Thyroid gland (tissue), 4 donors: Measurements from ENCODE around the gene NPTN. TPM values are rescaled to one million over a fixed set of nuclear protein-coding genes. Genes with fewer than 3 reads are reported as not detected.

ENCODE experiments used
- DNase-seq, 2 donors: peaks; one replicate each; pipeline ENCODE4 v3.0.0-alpha.2; 2019
- H3K27ac ChIP-seq, 3 donors: fragments of 200-600 bp; sonication (generic); 1 replicate in 2 of 3; 2 replicates in 1 of 3; pipeline ENCODE4 v1.5.1; 2016 to 2019; ENCODE audit warnings: mild to moderate bottlenecking in 1 of 3, moderate library complexity in 1 of 3
- H3K27me3 ChIP-seq: fragments of 200-600 bp; sonication (generic); one replicate; pipeline ENCODE4 v1.5.1; 2019
- H3K36me3 ChIP-seq, 2 donors: fragments of 200-600 bp; sonication (generic); one replicate each; pipeline ENCODE4 v1.5.1; 2016 to 2019
- H3K4me1 ChIP-seq, 2 donors: fragments of 200-600 bp; sonication (generic); one replicate each; pipeline ENCODE4 v1.5.1; 2017 to 2019
- H3K4me3 ChIP-seq, 3 donors: fragments of 200-600 bp; sonication (generic); replicated peaks in 1 of 3; 1 replicate in 2 of 3; 2 replicates in 1 of 3; pipeline ENCODE4 v1.5.1; 2016; ENCODE audit warnings: mild to moderate bottlenecking in 1 of 3
- H3K9me3 ChIP-seq: fragments of 200-600 bp; sonication (generic); one replicate; pipeline ENCODE4 v1.5.1; 2017
- POLR2A ChIP-seq, 2 donors: fragments of 450-650 bp; IDR thresholded peaks; one replicate each; pipeline ENCODE4 v1.6.1; 2017; ENCODE audit warnings: antibody characterized with exemption in 2 of 2, mild to moderate bottlenecking in 2 of 2, moderate library complexity in 1 of 2
- WGBS, 2 donors: methylation state at CpG; one replicate each; pipeline ENCODE4 v1.1.5; 2017; 5-methylcytosine and 5-hydroxymethylcytosine counted together
- intact Hi-C: fragments of 100-400 bp; cut with DNase I; formaldehyde crosslinking; loops from one replicate; pipeline ENCODE4 v1.15.1; 2023
- total RNA-seq, 4 donors: library from RNA; depleted of rRNA; stranded (reverse); fragments of >200 nt; gene quantifications; one replicate each; pipeline ENCODE4 v1.2.3, GENCODE V29; 2016
- TF ChIP-seq, protein P1 (sequence below), 6 experiments: fragments of 200-600 bp in 3 of 6; fragments of 450-650 bp in 3 of 6; sonication (generic) in 3 of 6; IDR thresholded peaks; one replicate each; pipeline ENCODE4 v1.5.1; 2016 to 2019; ENCODE audit warnings: antibody characterized with exemption in 6 of 6, mild to moderate bottlenecking in 2 of 6, inconsistent platforms in 1 of 6, moderate library complexity in 1 of 6

NPTN gene
- total RNA-seq, 4 donors from 2014 or later: 86.7 to 134 (median 124) TPM

DNA sequence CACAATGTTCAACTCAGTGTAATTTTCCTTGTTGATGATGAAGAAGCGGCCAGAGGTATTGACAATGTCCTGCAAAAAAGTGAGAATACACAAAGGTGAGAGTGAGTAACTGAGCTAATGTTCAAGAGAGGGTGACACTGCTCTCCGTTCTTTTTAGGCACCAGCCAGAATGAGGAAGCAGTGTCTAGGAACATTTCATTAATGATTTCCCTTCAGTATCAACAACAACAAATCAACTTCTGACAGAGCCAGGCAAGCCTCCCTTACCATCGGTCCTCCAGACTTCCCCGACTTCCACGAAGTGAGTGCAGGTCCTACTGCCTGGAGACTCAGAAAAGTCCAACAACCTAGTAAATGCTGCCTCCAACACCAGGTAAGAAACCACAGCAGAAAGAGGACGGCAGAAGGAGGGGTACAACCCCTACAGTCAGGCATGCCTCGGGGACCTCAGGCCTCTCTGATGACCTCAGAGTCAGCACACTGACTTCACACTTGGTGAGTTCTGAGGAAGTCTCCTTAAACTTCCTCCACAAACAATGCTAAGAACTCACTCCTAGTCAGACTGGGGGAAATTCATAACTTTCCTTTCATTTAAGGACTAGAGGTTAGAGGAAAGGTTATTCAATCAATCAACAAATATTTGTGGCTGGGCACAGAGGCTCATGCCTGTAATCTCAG is 62.7 kb downstream of the NPTN start:
- no peak overlapping the region for H3K4me3 ChIP-seq
- no peak for DNase-seq
- intact Hi-C loops: no loop called here
- 77 to 87% methylated on average over 7 of the region's 7 CpGs for WGBS, 2 donors
- TF ChIP-seq, protein P1, sequence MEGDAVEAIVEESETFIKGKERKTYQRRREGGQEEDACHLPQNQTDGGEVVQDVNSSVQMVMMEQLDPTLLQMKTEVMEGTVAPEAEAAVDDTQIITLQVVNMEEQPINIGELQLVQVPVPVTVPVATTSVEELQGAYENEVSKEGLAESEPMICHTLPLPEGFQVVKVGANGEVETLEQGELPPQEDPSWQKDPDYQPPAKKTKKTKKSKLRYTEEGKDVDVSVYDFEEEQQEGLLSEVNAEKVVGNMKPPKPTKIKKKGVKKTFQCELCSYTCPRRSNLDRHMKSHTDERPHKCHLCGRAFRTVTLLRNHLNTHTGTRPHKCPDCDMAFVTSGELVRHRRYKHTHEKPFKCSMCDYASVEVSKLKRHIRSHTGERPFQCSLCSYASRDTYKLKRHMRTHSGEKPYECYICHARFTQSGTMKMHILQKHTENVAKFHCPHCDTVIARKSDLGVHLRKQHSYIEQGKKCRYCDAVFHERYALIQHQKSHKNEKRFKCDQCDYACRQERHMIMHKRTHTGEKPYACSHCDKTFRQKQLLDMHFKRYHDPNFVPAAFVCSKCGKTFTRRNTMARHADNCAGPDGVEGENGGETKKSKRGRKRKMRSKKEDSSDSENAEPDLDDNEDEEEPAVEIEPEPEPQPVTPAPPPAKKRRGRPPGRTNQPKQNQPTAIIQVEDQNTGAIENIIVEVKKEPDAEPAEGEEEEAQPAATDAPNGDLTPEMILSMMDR (IDR thresholded peaks at IDR 0.05): no peak
- TF ChIP-seq POLR2A (IDR thresholded peaks at IDR 0.05): no peak
- H3K36me3 ChIP-seq: peaks cover 16 to 23% of the 10 kb centered on the region in 2 donors
- peaks cover 25 to 35% of the 10 kb centered on the region in 2 donors for H3K4me1 ChIP-seq
- peak overlapping the region in 1 of 3 donors; percentile 44 for H3K27ac ChIP-seq
- no peaks in the 10 kb centered on the region for H3K27me3 ChIP-seq
- H3K9me3 ChIP-seq: no peaks in the 10 kb centered on the region

DNA sequence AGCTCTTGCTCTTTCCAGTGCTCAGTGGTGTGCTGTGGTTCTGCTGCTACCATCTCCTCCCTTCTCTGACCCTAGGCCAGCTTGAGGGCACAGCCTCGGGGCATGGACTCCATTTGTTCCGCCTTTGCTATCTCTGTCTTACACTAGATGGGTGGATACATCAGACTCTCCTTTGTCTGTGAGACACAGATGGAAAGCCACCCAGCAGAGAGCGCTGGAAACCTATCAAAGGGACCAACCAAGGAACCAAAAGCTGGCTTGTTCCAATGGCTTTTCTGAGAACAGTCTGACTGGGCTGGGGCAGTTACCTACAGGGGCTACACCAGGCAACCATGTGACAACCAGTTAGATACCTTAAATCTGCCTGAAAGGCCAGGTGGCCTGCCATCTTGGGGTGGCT is 63.8 kb downstream of the NPTN start:
- no peak for TF ChIP-seq POLR2A (IDR thresholded peaks at IDR 0.05)
- TF ChIP-seq, protein P1 (IDR thresholded peaks at IDR 0.05): no peak
- no peak for DNase-seq
- peaks cover 19 to 35% of the 10 kb centered on the region in 2 donors for H3K4me1 ChIP-seq
- 88 to 100% methylated on average over 3 of the region's 3 CpGs for WGBS, 2 donors
- no peak overlapping the region for H3K27ac ChIP-seq
- peaks cover 16 to 23% of the 10 kb centered on the region in 2 donors for H3K36me3 ChIP-seq
- H3K9me3 ChIP-seq: no peaks in the 10 kb centered on the region
- H3K27me3 ChIP-seq: no peaks in the 10 kb centered on the region
- no peak overlapping the region for H3K4me3 ChIP-seq
- intact Hi-C loops: no loop called here

DNA sequence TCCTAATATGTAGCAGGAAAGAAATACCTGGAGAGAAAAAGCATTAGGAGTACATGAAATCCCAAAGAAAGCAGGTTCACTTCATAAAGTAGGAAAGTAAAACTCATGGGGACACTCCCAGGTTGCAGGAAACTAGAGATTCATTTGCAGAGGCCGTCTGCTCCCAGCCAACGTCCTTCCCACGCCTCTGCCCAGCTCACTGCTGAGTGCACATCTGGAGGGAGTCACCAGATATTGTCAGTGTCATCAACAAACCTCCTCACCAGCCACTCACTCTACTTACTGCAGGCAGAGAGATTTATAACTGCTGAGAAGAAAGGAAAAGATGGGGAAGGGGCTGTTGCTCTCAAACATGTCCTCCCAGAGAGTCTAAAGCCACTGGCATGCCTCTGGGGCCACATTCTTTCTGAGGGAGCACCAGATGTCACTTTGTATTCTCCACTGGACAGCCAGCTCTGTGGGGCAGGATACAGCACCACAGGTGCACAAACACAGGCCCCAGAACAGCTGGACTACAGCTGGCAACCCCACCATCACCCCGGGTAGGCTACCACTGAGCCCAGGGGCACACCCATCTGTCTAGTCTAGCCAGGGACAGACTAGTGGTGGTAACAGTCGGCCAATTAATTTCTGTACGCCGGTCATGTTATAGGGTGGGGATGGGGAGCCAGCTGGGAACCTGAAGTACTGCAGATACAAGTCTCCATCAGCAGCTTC is 64.5 kb downstream of the NPTN start:
- Histone ChIP-seq H3K27me3 (no peaks in the 10 kb centered on the region), H3K9me3 (no peaks in the 10 kb centered on the region), H3K36me3 (peaks cover 16 to 23% of the 10 kb centered on the region in 2 donors), H3K4me1 (peaks cover 19 to 41% of the 10 kb centered on the region in 2 donors), H3K27ac (no peak overlapping the region), H3K4me3 (no peak overlapping the region)
- intact Hi-C loops: no loop called here
- DNase-seq: no peak
- WGBS, 2 donors: 82 to 92% methylated on average over 5 to 7 of the region's 7 CpGs
- TF ChIP-seq, protein P1 (IDR thresholded peaks at IDR 0.05): no peak
- TF ChIP-seq POLR2A (IDR thresholded peaks at IDR 0.05): no peak

DNA sequence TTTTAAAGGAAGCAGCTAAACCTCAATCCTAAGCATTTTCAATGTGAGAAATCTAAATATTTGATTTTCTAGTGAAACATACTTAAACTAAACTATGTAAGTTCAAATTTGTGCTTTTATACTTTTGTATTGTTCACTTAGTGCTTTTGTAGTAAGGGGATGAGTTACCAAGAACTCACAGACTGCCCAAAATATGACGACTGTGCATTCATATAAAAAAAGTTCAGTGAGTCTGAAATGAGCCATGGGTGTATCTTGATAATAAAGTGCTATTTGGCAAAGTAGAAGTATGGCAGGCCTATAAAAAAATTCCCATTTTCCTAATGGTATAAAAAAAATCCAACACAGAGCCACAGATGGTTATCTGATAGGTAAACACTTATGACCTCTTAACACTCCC is 66.2 kb downstream of the NPTN start:
- Histone ChIP-seq H3K4me3 (no peak overlapping the region), H3K27me3 (no peaks in the 10 kb centered on the region), H3K4me1 (peaks cover 14 to 35% of the 10 kb centered on the region in 2 donors), H3K36me3 (peaks cover 16 to 30% of the 10 kb centered on the region in 2 donors), H3K9me3 (no peaks in the 10 kb centered on the region), H3K27ac (no peak overlapping the region)
- TF ChIP-seq, protein P1 (IDR thresholded peaks at IDR 0.05): no peak
- no peak for DNase-seq
- WGBS, 2 donors: 83 to 91% methylated on average over 1 of the region's 1 CpG
- intact Hi-C loops: no loop called here

DNA sequence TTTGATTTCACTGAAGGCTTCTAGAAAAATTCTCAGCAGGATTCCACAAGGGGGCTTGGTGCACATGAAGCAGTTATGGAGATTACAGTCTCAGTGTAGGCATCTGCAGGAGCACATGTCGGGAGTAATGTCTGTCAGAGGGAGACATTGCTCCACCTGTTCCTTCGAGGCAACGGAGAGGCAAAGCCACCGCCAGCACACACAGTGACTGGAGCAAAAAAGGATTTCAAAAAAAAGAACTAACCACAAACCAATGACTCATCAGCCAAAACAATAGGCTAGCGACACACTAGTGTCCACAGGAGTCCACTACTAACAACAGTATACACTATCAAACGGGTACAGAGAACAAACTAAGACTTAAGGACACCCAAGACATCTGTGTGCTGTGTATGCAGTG is 68.9 kb downstream of the NPTN start:
- 43 to 65% methylated on average over 6 of the region's 6 CpGs for WGBS, 2 donors
- peak; percentile 18 to 21 for DNase-seq
- Histone ChIP-seq H3K4me3 (no peak overlapping the region), H3K27me3 (no peaks in the 10 kb centered on the region), H3K4me1 (peaks cover 0 to 19% of the 10 kb centered on the region in 2 donors), H3K27ac (no peak overlapping the region), H3K36me3 (peaks cover 9 to 25% of the 10 kb centered on the region in 2 donors), H3K9me3 (no peaks in the 10 kb centered on the region)
- intact Hi-C loops: loop anchor here (5.0 kb wide), 1 partner anchor 73 kb away; no protein-coding TSS in a partner anchor
- TF ChIP-seq POLR2A (IDR thresholded peaks at IDR 0.05): no peak
- TF ChIP-seq, protein P1 (IDR thresholded peaks at IDR 0.05): peak in 2 of 6 experiments; percentile 17 to 38
